K562 (cell line): ENCODE data around the gene SCGB3A2. TPM values are rescaled to one million over a fixed set of nuclear protein-coding genes. Genes with fewer than 3 reads are reported as not detected.

Experiments
- ATAC-seq: fragments of 200-7000 bp; cut with Tn5 transposase; 3 replicates; pipeline ENCODE4 v1.9.1; 2020; ENCODE audit warnings: moderate library complexity
- BruUV-seq: library from RNA; stranded (reverse); fragments of 400-500 nt; replicated peaks from 2 replicates; lab custom pipeline; 2021; lab: Mats Ljungman, UMichigan
- CTCF ChIA-PET: fragments of 300-600 bp; formaldehyde crosslinking; extraction: SDS; loops from one replicate; lab custom pipeline; 2021; ENCODE audit warnings: low intra/inter-chr PET ratio; lab: Yijun Ruan, JAX
- POLR2A ChIA-PET: fragments of 300-600, 350-650 bp; sonication (Branson Sonifier 250); formaldehyde crosslinking; extraction: SDS; loops from one replicate; lab custom pipeline; 2021; ENCODE audit warnings: antibody characterized with exemption, inconsistent platforms; lab: Yijun Ruan, JAX
- DNase-seq, 4 experiments: peaks; one replicate each; pipeline versions ENCODE4 v3.0.0 to v3.0.0-alpha.2; 2011 to 2018; ENCODE audit warnings: low spot score in 3 of 4, mixed read lengths in 3 of 4; ENCODE audit errors: extremely low read depth in 1 of 4
- FAIRE-seq: peaks from 2 replicates; lab custom pipeline; 2011; peaks lifted over from hg19 to GRCh38; lab: Jason Lieb, UNC
- H2AFZ ChIP-seq: 2 replicates; pipeline ENCODE4 v1.6.0; 2011; ENCODE audit warnings: low read depth, low read length, control low read depth, inconsistent platforms
- H3K27ac ChIP-seq: fragments of 200-600 bp; 3 replicates; pipeline ENCODE4 v1.8.0; 2011; ENCODE audit warnings: low read depth, mild to moderate bottlenecking, control low read depth, inconsistent platforms, low read length, moderate library complexity, mixed read lengths; ENCODE audit errors: extremely low read depth
- H3K27me3 ChIP-seq, 2 experiments: fragments of 300-600 bp in 1 of 2; 2 replicates in 1 of 2; 3 replicates in 1 of 2; pipeline versions ENCODE4 v1.6.0 to v1.8.0; 2011; ENCODE audit warnings: inconsistent platforms in 2 of 2, low read length in 2 of 2, mild to moderate bottlenecking in 1 of 2, mixed read lengths in 1 of 2, moderate library complexity in 1 of 2; ENCODE audit not compliant: control insufficient read depth in 2 of 2, insufficient read depth in 2 of 2
- H3K36me3 ChIP-seq: fragments of 300-600 bp; 3 replicates; pipeline ENCODE4 v1.8.0; 2011; ENCODE audit warnings: mild to moderate bottlenecking, low read length, inconsistent platforms; ENCODE audit not compliant: control insufficient read depth, insufficient read depth
- H3K4me1 ChIP-seq, 2 experiments: fragments of 200-600 bp in 1 of 2; replicated peaks in 1 of 2; 2 replicates in 1 of 2; 3 replicates in 1 of 2; pipeline versions ENCODE4 v1.5.1 to v1.8.0; 2011; ENCODE audit warnings: inconsistent platforms in 2 of 2, low read length in 2 of 2, mild to moderate bottlenecking in 1 of 2, mixed read lengths in 1 of 2, moderate library complexity in 1 of 2; ENCODE audit not compliant: control insufficient read depth in 2 of 2, insufficient read depth in 2 of 2
- H3K4me2 ChIP-seq: 2 replicates; pipeline ENCODE4 v1.6.1; 2011; ENCODE audit warnings: low read length, control low read depth, inconsistent platforms, mixed read lengths; ENCODE audit not compliant: insufficient read depth
- H3K4me3 ChIP-seq: fragments of 200-600 bp; sonication (generic), shearing (Covaris generic); 2 replicates; pipeline ENCODE4 v1.5.1; 2016; ENCODE audit warnings: control low read depth, inconsistent platforms
- H3K79me2 ChIP-seq: fragments of 200-600 bp; 3 replicates; pipeline ENCODE4 v1.8.0; 2011; ENCODE audit warnings: low read length, inconsistent platforms; ENCODE audit not compliant: control insufficient read depth, insufficient read depth
- H3K9ac ChIP-seq, 2 experiments: 2 replicates each; pipeline versions ENCODE4 v1.6.0 to v1.6.1; 2011; ENCODE audit warnings: low read depth in 2 of 2, low read length in 2 of 2, control low read depth in 1 of 2, inconsistent platforms in 1 of 2, mild to moderate bottlenecking in 1 of 2, mixed read lengths in 1 of 2; ENCODE audit not compliant: insufficient read depth in 1 of 2
- H3K9me1 ChIP-seq: one replicate; pipeline ENCODE4 v1.6.0; 2011; ENCODE audit warnings: inconsistent platforms, mild to moderate bottlenecking, low read length, moderate library complexity; ENCODE audit not compliant: control insufficient read depth, insufficient read depth
- H3K9me3 ChIP-seq: replicated peaks from 2 replicates; pipeline ENCODE4 v1.5.1; 2011; ENCODE audit warnings: low read depth, low read length, inconsistent platforms; ENCODE audit not compliant: control insufficient read depth, insufficient read depth
- H4K20me1 ChIP-seq: replicated peaks from 2 replicates; pipeline ENCODE4 v1.6.1; 2011; ENCODE audit warnings: low read length, inconsistent platforms, mixed read lengths; ENCODE audit not compliant: control insufficient read depth, insufficient read depth
- CBX3 ChIP-seq, 2 experiments: IDR thresholded peaks; 1 replicate in 1 of 2; 2 replicates in 1 of 2; pipeline ENCODE4 v1.6.1; 2012; ENCODE audit warnings: inconsistent platforms in 2 of 2, low read length in 2 of 2, borderline replicate concordance in 1 of 2, control low read depth in 1 of 2
- GABPA ChIP-seq: fragments of 200-800 bp; sonication (Bioruptor generic); conservative IDR thresholded peaks from 2 replicates; pipeline ENCODE4 v1.6.1; 2016; ENCODE audit warnings: low read depth, missing genetic modification characterization, missing compliant biosample characterization
- KHSRP ChIP-seq: fragments of 450-650 bp; IDR thresholded peaks from 2 replicates; pipeline ENCODE4 v1.6.1; 2017
- NFRKB ChIP-seq: fragments of 450-650 bp; IDR thresholded peaks from 2 replicates; pipeline ENCODE4 v1.6.1; 2016; ENCODE audit warnings: low read depth
- PTRF ChIP-seq: fragments of 450-650 bp; IDR thresholded peaks from 2 replicates; pipeline ENCODE4 v1.6.1; 2016; ENCODE audit warnings: mild to moderate bottlenecking, missing genetic modification characterization, missing compliant biosample characterization
- PURB ChIP-seq: sonication (generic); formaldehyde crosslinking; IDR thresholded peaks from 2 replicates; pipeline ENCODE4 v1.9.0; 2021; ENCODE audit warnings: low read depth, mild to moderate bottlenecking, missing genetic modification reagents
- RBM25 ChIP-seq: fragments of 200-400 bp; formaldehyde crosslinking; IDR thresholded peaks from 2 replicates; pipeline ENCODE4 v1.6.1; 2018; ENCODE audit warnings: low read length, low read depth, moderate library complexity; ENCODE audit not compliant: severe bottlenecking
- RFX1 ChIP-seq: fragments of 450-650 bp; IDR thresholded peaks from 2 replicates; pipeline ENCODE4 v1.6.1; 2016; ENCODE audit warnings: mild to moderate bottlenecking, moderate library complexity
- RUNX1 ChIP-seq: sonication (generic); IDR thresholded peaks from 2 replicates; pipeline ENCODE4 v1.6.1; 2016; ENCODE audit warnings: antibody characterized with exemption, low read depth
- SMAD3 ChIP-seq: fragments of 450-650 bp; formaldehyde crosslinking; conservative IDR thresholded peaks from 2 replicates; pipeline ENCODE4 v1.4.0; 2020; ENCODE audit warnings: mild to moderate bottlenecking
- XRCC4 ChIP-seq: IDR thresholded peaks from one replicate; pipeline ENCODE4 v1.6.1; 2011; ENCODE audit not compliant: insufficient read depth, insufficient read length; ENCODE audit errors: extremely low read depth
- ZKSCAN3 ChIP-seq: fragments of 250-450 bp; sonication (Bioruptor Pico); IDR thresholded peaks from 2 replicates; pipeline ENCODE4 v1.4.0; 2020
- ZNF699 ChIP-seq: fragments of 250-450 bp; sonication (Bioruptor Pico); IDR thresholded peaks from 2 replicates; pipeline ENCODE4 v1.8.0; 2021; ENCODE audit warnings: mild to moderate bottlenecking, moderate library complexity; ENCODE audit not compliant: insufficient replicate concordance
- WGBS: fragments of 100-300 bp; shearing (Covaris generic); methylation state at CpG from one replicate; pipeline ENCODE4 v1.1.6; 2016; ENCODE audit warnings: low coverage, mixed read lengths; ENCODE audit not compliant: insufficient coverage; ENCODE audit errors: missing lambda C conversion rate; 5-methylcytosine and 5-hydroxymethylcytosine counted together
- in situ Hi-C: fragments of 300-500 bp; cut with MboI; formaldehyde crosslinking; loops from 4 replicates; pipeline ENCODE4 v1.15.0; 2018; ENCODE audit warnings: inconsistent platforms, mixed read lengths
- intact Hi-C: fragments of 100-400 bp; cut with micrococcal nuclease; formaldehyde crosslinking; loops from 2 replicates; pipeline ENCODE4 v1.14.2; 2022
- polyA plus RNA-seq, 8 experiments: library from polyadenylated mRNA; depleted of rRNA in 4 of 8; stranded (reverse) in 5 of 8; unstranded in 3 of 8; fragments of >200 nt; fragmentation: Nextera tagmentation in 2 of 8; fragmentation: Illumina TruSeq in 1 of 8; extraction: Ambion mirVana in 2 of 8; extraction: Trizol in 1 of 8; gene quantifications; 2 replicates each; pipeline versions ENCODE4 v1.2.1 to v1.2.3, GENCODE V29; 2011 to 2014; ENCODE audit warnings: inconsistent platforms in 1 of 8, missing spikeins in 1 of 8
- total RNA-seq, 7 experiments: library from RNA; depleted of rRNA in 6 of 7; stranded (reverse); fragments of >200 nt in 6 of 7; fragmentation: Illumina TruSeq in 2 of 7; extraction: Trizol in 2 of 7; gene quantifications; 2 replicates each; pipeline versions ENCODE4 v1.2.1 to v1.2.3, GENCODE V29; 2011 to 2021; ENCODE audit warnings: low replicate concordance in 1 of 7
- TF ChIP-seq, protein P1 (sequence below): sonication (generic); formaldehyde crosslinking; IDR thresholded peaks from 2 replicates; pipeline ENCODE4 v1.9.0; 2022; ENCODE audit warnings: mild to moderate bottlenecking, missing genetic modification reagents
- TF ChIP-seq, protein P2 (sequence below), 3 experiments: fragments of 200-800 bp in 1 of 3; fragments of 250-450 bp in 1 of 3; fragments of 450-650 bp in 1 of 3; sonication (Bioruptor Pico) in 1 of 3; sonication (Bioruptor generic) in 1 of 3; formaldehyde crosslinking in 1 of 3; IDR thresholded peaks; 2 replicates each; pipeline versions ENCODE4 v1.6.1 to v1.8.0; 2016 to 2022; ENCODE audit warnings: mild to moderate bottlenecking in 2 of 3, missing genetic modification characterization in 2 of 3, missing compliant biosample characterization in 1 of 3, moderate library complexity in 1 of 3
- TF ChIP-seq, protein P3 (sequence below): fragments of 450-650 bp; formaldehyde crosslinking; IDR thresholded peaks from 2 replicates; pipeline ENCODE4 v1.4.0; 2020; ENCODE audit warnings: mild to moderate bottlenecking, moderate library complexity

The SCGB3A2 gene
- total and polyA plus RNA-seq, 9 of the 15 experiments (the other 6 are each of a cell fraction or from before 2014, with no cell fraction given) = 0.35 TPM; not detected in 8

DNA sequence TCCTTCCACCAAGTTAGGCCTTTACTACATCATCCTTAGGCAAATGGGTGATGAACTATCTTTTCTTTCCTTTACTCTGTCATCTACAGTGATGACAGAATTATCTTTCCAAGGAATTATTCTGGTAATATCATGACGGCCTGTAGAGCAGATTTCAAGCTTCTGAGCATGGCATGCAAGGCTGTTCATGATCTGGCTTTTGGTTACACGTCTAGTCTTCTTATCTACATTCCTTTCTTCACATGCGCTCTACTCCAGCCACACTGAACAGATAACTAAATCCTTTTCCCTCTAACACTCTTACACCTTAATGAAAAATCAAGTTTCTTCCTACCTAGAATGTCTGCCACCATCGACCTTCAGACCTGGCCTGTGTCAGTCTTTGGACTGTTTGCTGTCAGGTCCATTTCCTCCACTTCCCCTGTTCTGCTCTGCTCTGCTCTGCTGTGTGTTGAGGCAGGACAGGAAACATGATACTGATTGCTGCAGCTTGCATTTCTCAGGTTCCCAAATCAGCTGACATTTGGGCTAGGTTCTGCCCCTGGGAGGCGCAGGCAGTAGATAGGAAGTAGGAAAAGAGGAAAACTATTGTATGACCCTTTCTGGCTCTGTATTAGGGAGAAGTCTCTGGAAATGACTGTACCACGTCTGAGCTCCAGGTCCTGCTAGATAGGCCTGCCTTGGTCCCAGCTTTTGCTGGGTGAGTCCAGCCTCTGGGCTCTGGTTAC is 4.2 kb downstream of the SCGB3A2 start:
- DNase-seq = no peak
- whole genome bisulfite sequencing = under 1% methylated on average over 6 of the region's 6 CpGs
- Histone ChIP-seq H3K9me1 (no peaks in the 10 kb centered on the region), H3K4me2 (no peak overlapping the region), H3K9ac (no peak overlapping the region), H3K9me3 (no peaks in the 10 kb centered on the region; the same call in 1 of the 2 replicates), H3K79me2 (no peaks in the 10 kb centered on the region), H3K36me3 (no peaks in the 10 kb centered on the region), H4K20me1 (no peaks in the 10 kb centered on the region), H3K27ac (no peak overlapping the region), H3K4me3 (no peak overlapping the region), H2AFZ (no peak overlapping the region), H3K27me3 (no peaks in the 10 kb centered on the region), H3K4me1 (no peaks in the 10 kb centered on the region)
- BruUV-seq = no TSS peak
- ATAC-seq = no peak
- CTCF ChIA-PET = no interaction called here
- intact Hi-C loops (loop anchor here (10.0 kb wide), 2 partner anchors 472 to 852 kb away; no protein-coding TSS in a partner anchor), in situ Hi-C loops (no loop called here)
- FAIRE-seq = no peak
- POLR2A ChIA-PET = interaction anchor here (0.7 kb wide), 1 partner anchor 53 kb away, joined by 3 read pairs; no protein-coding TSS in a partner anchor
- TF ChIP-seq RFX1 (no peak), RBM25 (no peak), ZNF699 (CRISPR knock-in tag) (no peak), PURB (CRISPR knock-in tag) (no peak), RUNX1 (no peak), CBX3 (IDR thresholded peaks at IDR 0.05; ENCODE audit: borderline replicate concordance in 1 of 2, low read length in 2 of 2) (no peak), PTRF (tag) (no peak), KHSRP (no peak), GABPA (tag) (no peak), SMAD3 (CRISPR knock-in tag) (no peak), ZKSCAN3 (no peak), NFRKB (no peak), XRCC4 (no peak)
- TF ChIP-seq, protein P1, sequence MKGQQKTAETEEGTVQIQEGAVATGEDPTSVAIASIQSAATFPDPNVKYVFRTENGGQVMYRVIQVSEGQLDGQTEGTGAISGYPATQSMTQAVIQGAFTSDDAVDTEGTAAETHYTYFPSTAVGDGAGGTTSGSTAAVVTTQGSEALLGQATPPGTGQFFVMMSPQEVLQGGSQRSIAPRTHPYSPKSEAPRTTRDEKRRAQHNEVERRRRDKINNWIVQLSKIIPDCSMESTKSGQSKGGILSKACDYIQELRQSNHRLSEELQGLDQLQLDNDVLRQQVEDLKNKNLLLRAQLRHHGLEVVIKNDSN (CRISPR knock-in tag) = no peak
- TF ChIP-seq, protein P2, sequence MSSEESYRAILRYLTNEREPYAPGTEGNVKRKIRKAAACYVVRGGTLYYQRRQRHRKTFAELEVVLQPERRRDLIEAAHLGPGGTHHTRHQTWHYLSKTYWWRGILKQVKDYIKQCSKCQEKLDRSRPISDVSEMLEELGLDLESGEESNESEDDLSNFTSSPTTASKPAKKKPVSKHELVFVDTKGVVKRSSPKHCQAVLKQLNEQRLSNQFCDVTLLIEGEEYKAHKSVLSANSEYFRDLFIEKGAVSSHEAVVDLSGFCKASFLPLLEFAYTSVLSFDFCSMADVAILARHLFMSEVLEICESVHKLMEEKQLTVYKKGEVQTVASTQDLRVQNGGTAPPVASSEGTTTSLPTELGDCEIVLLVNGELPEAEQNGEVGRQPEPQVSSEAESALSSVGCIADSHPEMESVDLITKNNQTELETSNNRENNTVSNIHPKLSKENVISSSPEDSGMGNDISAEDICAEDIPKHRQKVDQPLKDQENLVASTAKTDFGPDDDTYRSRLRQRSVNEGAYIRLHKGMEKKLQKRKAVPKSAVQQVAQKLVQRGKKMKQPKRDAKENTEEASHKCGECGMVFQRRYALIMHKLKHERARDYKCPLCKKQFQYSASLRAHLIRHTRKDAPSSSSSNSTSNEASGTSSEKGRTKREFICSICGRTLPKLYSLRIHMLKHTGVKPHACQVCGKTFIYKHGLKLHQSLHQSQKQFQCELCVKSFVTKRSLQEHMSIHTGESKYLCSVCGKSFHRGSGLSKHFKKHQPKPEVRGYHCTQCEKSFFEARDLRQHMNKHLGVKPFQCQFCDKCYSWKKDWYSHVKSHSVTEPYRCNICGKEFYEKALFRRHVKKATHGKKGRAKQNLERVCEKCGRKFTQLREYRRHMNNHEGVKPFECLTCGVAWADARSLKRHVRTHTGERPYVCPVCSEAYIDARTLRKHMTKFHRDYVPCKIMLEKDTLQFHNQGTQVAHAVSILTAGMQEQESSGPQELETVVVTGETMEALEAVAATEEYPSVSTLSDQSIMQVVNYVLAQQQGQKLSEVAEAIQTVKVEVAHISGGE (CRISPR knock-in tag; IDR thresholded peaks at IDR 0.05) = no peak
- TF ChIP-seq, protein P3, sequence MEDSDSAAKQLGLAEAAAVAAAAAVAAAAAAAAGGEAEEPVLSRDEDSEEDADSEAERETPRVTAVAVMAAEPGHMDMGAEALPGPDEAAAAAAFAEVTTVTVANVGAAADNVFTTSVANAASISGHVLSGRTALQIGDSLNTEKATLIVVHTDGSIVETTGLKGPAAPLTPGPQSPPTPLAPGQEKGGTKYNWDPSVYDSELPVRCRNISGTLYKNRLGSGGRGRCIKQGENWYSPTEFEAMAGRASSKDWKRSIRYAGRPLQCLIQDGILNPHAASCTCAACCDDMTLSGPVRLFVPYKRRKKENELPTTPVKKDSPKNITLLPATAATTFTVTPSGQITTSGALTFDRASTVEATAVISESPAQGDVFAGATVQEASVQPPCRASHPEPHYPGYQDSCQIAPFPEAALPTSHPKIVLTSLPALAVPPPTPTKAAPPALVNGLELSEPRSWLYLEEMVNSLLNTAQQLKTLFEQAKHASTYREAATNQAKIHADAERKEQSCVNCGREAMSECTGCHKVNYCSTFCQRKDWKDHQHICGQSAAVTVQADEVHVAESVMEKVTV (CRISPR knock-in tag) = no peak
